Endothelial cell of umbilical vein (primary cell): ENCODE measurements around the gene PPM1L. TPM values are rescaled to one million over a fixed set of nuclear protein-coding genes. Genes with fewer than 3 reads are reported as not detected.

ENCODE experiments used
- BruUV-seq: library from RNA; stranded (reverse); fragments of 400-500 nt; replicated peaks from 2 replicates; lab custom pipeline; 2021; lab: Mats Ljungman, UMichigan
- CTCF ChIA-PET: fragments of 300-600, 350-600 bp; sonication (Branson Sonifier 250); formaldehyde crosslinking; loops from one replicate; lab custom pipeline; 2021; ENCODE audit warnings: antibody characterized with exemption, inconsistent platforms; lab: Charles Lee
- POLR2A ChIA-PET: fragments of 300-600, 350-600 bp; sonication (Branson Sonifier 250); formaldehyde crosslinking; loops from one replicate; lab custom pipeline; 2021; ENCODE audit warnings: antibody characterized with exemption, inconsistent platforms; lab: Charles Lee
- DNase-seq: peaks from one replicate; pipeline ENCODE4 v3.0.0-alpha.2; 2011; ENCODE audit warnings: low read depth, low spot score
- FAIRE-seq: peaks from 2 replicates; lab custom pipeline; 2011; peaks lifted over from hg19 to GRCh38; lab: Jason Lieb, UNC
- H2AFZ ChIP-seq: 2 replicates; pipeline ENCODE4 v1.6.0; 2012; ENCODE audit warnings: low read depth, low read length, control low read depth, inconsistent platforms
- H3K27ac ChIP-seq: 2 replicates; pipeline ENCODE4 v1.5.1; 2011; ENCODE audit warnings: low read depth, mild to moderate bottlenecking, control low read depth, low read length, moderate library complexity; ENCODE audit not compliant: insufficient read depth
- H3K27me3 ChIP-seq, 2 experiments: 2 replicates each; pipeline versions ENCODE4 v1.6.0 to v1.6.1; 2011; ENCODE audit warnings: low read length in 2 of 2, mixed read lengths in 1 of 2; ENCODE audit not compliant: control insufficient read depth in 2 of 2, insufficient read depth in 2 of 2
- H3K36me3 ChIP-seq, 2 experiments: 2 replicates in 1 of 2; 3 replicates in 1 of 2; pipeline ENCODE4 v1.5.1; 2011; ENCODE audit warnings: low read length in 2 of 2, mild to moderate bottlenecking in 1 of 2, moderate library complexity in 1 of 2; ENCODE audit not compliant: control insufficient read depth in 2 of 2, insufficient read depth in 2 of 2; ENCODE audit errors: extremely low read depth in 1 of 2
- H3K4me1 ChIP-seq: 3 replicates; pipeline ENCODE4 v1.5.1; 2011; ENCODE audit warnings: mild to moderate bottlenecking, low read length; ENCODE audit not compliant: control insufficient read depth, insufficient read depth; ENCODE audit errors: extremely low read depth
- H3K4me2 ChIP-seq: 2 replicates; pipeline ENCODE4 v1.6.1; 2011; ENCODE audit warnings: low read length, control low read depth, mixed read lengths; ENCODE audit not compliant: insufficient read depth
- H3K4me3 ChIP-seq, 3 experiments: fragments of 200-600 bp in 1 of 3; sonication (generic), shearing (Covaris generic) in 1 of 3; replicated peaks in 1 of 3; 2 replicates each; pipeline ENCODE4 v1.5.1; 2011 to 2016; ENCODE audit warnings: control low read depth in 3 of 3, low read length in 3 of 3, mild to moderate bottlenecking in 2 of 3, inconsistent platforms in 1 of 3, low read depth in 1 of 3, moderate library complexity in 1 of 3; ENCODE audit not compliant: insufficient read depth in 1 of 3
- H3K79me2 ChIP-seq: 2 replicates; pipeline ENCODE4 v1.6.0; 2012; ENCODE audit warnings: low read length, inconsistent platforms; ENCODE audit not compliant: control insufficient read depth, insufficient read depth
- H3K9ac ChIP-seq: replicated peaks from 2 replicates; pipeline ENCODE3; 2011; ENCODE audit warnings: low read length, control low read depth; ENCODE audit not compliant: insufficient read depth; ENCODE audit errors: extremely low read depth
- H3K9me1 ChIP-seq: replicated peaks from 3 replicates; pipeline ENCODE4 v1.6.0; 2011; ENCODE audit warnings: mild to moderate bottlenecking, low read length; ENCODE audit not compliant: control insufficient read depth, insufficient read depth; ENCODE audit errors: extremely low read depth
- H3K9me3 ChIP-seq: replicated peaks from 2 replicates; pipeline ENCODE4 v1.5.1; 2012; ENCODE audit warnings: low read length, inconsistent platforms; ENCODE audit not compliant: control insufficient read depth, insufficient read depth
- H4K20me1 ChIP-seq: replicated peaks from 2 replicates; pipeline ENCODE3; 2011; ENCODE audit warnings: mild to moderate bottlenecking, low read length; ENCODE audit not compliant: control insufficient read depth, insufficient read depth; ENCODE audit errors: extremely low read depth
- EZH2 ChIP-seq: IDR thresholded peaks from 2 replicates; pipeline ENCODE4 v1.6.1; 2012; ENCODE audit warnings: borderline replicate concordance, low read depth, mild to moderate bottlenecking, moderate library complexity, low read length, inconsistent platforms; ENCODE audit not compliant: severe bottlenecking
- FOS ChIP-seq: IDR thresholded peaks from 2 replicates; pipeline ENCODE4 v1.6.1; 2011; ENCODE audit warnings: mild to moderate bottlenecking, low read length, moderate library complexity, borderline replicate concordance; ENCODE audit not compliant: insufficient read depth
- JUN ChIP-seq: IDR thresholded peaks from 2 replicates; pipeline ENCODE4 v1.6.1; 2011; ENCODE audit warnings: borderline replicate concordance, low read depth; ENCODE audit not compliant: insufficient read length, insufficient read depth
- MYC ChIP-seq: IDR thresholded peaks from one replicate; pipeline ENCODE4 v1.6.1; 2011; ENCODE audit warnings: mild to moderate bottlenecking, low read depth, low read length
- POLR2A ChIP-seq: IDR thresholded peaks from 2 replicates; pipeline ENCODE4 v1.6.1; 2012; ENCODE audit warnings: low read depth, mild to moderate bottlenecking, control low read depth, low read length
- dilution Hi-C: fragments of 300-500 bp; cut with MboI; formaldehyde crosslinking; loops from one replicate; pipeline ENCODE4 v1.15.0; 2019; ENCODE audit warnings: low sequenced_read_pairs; ENCODE audit not compliant: extremely low pct_ligation_motif_present
- intact Hi-C: fragments of 100-400 bp; cut with micrococcal nuclease; formaldehyde crosslinking; loops from one replicate; pipeline ENCODE4 v1.10.0; 2022
- polyA plus RNA-seq, 4 experiments: library from polyadenylated mRNA; depleted of rRNA in 3 of 4; stranded (reverse) in 3 of 4; unstranded in 1 of 4; fragments of >200 nt; gene quantifications; 2 replicates each; pipeline versions ENCODE4 v1.2.1 to v1.2.3, GENCODE V29; 2011 to 2012; ENCODE audit warnings: missing spikeins in 1 of 4
- total RNA-seq: library from RNA; stranded (reverse); gene quantifications from 2 replicates; pipeline ENCODE4 v1.2.3, GENCODE V29; 2021
- TF ChIP-seq, protein P1 (sequence below), 2 donors: IDR thresholded peaks; 1 replicate in 1 of 2; 2 replicates in 1 of 2; pipeline ENCODE4 v1.5.1; 2011; ENCODE audit warnings: low read length in 2 of 2, mild to moderate bottlenecking in 2 of 2, moderate library complexity in 2 of 2, control low read depth in 1 of 2, inconsistent platforms in 1 of 2, low read depth in 1 of 2; ENCODE audit not compliant: insufficient read depth in 1 of 2; ENCODE audit errors: extremely low read depth in 1 of 2
- TF ChIP-seq, protein P2 (sequence below): IDR thresholded peaks from 2 replicates; pipeline ENCODE4 v1.6.1; 2011; ENCODE audit not compliant: insufficient read depth, insufficient read length

PPM1L gene
- total and polyA plus RNA-seq, 2 donors (not counting 3 experiments of a cell fraction or from before 2014, with no cell fraction given): 0.63 to 2.9 TPM

DNA sequence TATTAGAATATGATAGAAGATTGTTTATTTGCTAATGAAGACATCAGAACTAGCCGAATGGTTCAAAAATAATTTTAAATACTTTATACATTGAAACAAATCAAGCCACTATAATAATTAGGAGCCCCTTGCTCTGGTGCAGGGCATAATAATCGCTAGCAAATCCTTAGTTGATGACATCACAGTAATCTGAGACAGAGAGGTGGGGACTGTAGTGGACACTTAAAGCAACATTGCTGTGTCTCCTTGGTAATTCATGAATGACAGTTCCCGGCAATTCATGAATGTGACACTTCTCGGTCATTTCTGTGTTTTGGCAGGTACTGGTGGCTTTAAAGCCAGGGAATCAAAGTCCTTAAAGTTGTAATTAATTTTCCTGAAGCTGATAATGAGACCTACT lies 114.3 kb downstream of the PPM1L start:
- H3K79me2 ChIP-seq: no peaks in the 10 kb centered on the region
- no peak overlapping the region for H3K9ac ChIP-seq
- no peak for DNase-seq
- H2AFZ ChIP-seq: no peak overlapping the region
- FAIRE-seq: no peak
- H3K9me1 ChIP-seq: no peaks in the 10 kb centered on the region
- H3K36me3 ChIP-seq: no peaks in the 10 kb centered on the region
- POLR2A ChIA-PET: no interaction called here
- CTCF ChIA-PET: interaction anchor here (1.8 kb wide), 1 partner anchor 16 kb away, joined by 3 read pairs; no protein-coding TSS in a partner anchor
- H3K27ac ChIP-seq: no peak overlapping the region
- dilution Hi-C loops (no loop called here), intact Hi-C loops (no loop called here)
- no peaks in the 10 kb centered on the region for H3K27me3 ChIP-seq
- H3K4me3 ChIP-seq: no peak overlapping the region
- TF ChIP-seq FOS (no peak), JUN (no peak), POLR2A (no peak), MYC (no peak), EZH2 (no peak)
- TF ChIP-seq, protein P1, sequence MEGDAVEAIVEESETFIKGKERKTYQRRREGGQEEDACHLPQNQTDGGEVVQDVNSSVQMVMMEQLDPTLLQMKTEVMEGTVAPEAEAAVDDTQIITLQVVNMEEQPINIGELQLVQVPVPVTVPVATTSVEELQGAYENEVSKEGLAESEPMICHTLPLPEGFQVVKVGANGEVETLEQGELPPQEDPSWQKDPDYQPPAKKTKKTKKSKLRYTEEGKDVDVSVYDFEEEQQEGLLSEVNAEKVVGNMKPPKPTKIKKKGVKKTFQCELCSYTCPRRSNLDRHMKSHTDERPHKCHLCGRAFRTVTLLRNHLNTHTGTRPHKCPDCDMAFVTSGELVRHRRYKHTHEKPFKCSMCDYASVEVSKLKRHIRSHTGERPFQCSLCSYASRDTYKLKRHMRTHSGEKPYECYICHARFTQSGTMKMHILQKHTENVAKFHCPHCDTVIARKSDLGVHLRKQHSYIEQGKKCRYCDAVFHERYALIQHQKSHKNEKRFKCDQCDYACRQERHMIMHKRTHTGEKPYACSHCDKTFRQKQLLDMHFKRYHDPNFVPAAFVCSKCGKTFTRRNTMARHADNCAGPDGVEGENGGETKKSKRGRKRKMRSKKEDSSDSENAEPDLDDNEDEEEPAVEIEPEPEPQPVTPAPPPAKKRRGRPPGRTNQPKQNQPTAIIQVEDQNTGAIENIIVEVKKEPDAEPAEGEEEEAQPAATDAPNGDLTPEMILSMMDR (IDR thresholded peaks at IDR 0.05; ENCODE audit: extremely low read depth in 1 of 2, insufficient read depth in 1 of 2, low read depth in 1 of 2, low read length in 2 of 2): no peak
- TF ChIP-seq, protein P2, sequence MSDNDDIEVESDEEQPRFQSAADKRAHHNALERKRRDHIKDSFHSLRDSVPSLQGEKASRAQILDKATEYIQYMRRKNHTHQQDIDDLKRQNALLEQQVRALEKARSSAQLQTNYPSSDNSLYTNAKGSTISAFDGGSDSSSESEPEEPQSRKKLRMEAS: no peak
- no TSS peak for BruUV-seq
- H3K9me3 ChIP-seq: no peaks in the 10 kb centered on the region
- H4K20me1 ChIP-seq: no peaks in the 10 kb centered on the region
- H3K4me1 ChIP-seq: no peaks in the 10 kb centered on the region
- H3K4me2 ChIP-seq: no peak overlapping the region
